Transverse colon (tissue), 4 donors: Measurements from ENCODE around the gene ACSM5.

Experiments
- POLR2A ChIP-seq: fragments of 450-650 bp; IDR thresholded peaks from one replicate; pipeline ENCODE4 v1.6.1; 2016; ENCODE audit warnings: antibody characterized with exemption, mild to moderate bottlenecking, moderate library complexity
- POLR2AphosphoS5 ChIP-seq, 3 donors: sonication (generic); formaldehyde crosslinking; IDR thresholded peaks; one replicate each; pipeline ENCODE4 v1.6.1; 2016; ENCODE audit warnings: antibody characterized with exemption in 3 of 3
- TF ChIP-seq, protein P1 (sequence below), 5 experiments: fragments of 200-600 bp in 3 of 5; fragments of 450-650 bp in 2 of 5; sonication (generic) in 3 of 5; IDR thresholded peaks; 1 replicate in 2 of 5; 2 replicates in 3 of 5; pipeline ENCODE4 v1.5.1; 2016 to 2017; ENCODE audit warnings: antibody characterized with exemption in 5 of 5, inconsistent platforms in 3 of 5, mild to moderate bottlenecking in 2 of 5, moderate library complexity in 1 of 5

DNA sequence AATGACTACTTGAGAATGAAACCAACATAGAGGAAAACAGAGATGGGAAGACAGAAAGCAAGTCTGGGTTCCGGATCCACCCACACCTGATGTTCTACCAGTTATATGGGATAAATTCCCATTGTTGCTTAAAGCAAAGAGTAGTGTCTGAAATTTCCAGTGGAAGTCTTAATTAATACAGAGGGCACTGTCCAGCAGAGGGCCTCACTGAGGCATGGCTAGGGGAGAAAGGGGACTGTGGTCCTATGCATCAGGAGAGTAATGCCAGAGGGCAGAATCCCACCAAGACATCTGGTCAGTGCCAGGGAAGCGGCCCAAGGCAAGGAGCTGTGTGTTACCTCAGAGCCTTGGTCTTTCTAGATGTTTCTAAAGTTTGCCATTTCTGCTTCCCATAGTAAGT lies 49.3 kb upstream of the ACSM5 start:
- TF ChIP-seq POLR2A = no peak
- TF ChIP-seq, protein P1, sequence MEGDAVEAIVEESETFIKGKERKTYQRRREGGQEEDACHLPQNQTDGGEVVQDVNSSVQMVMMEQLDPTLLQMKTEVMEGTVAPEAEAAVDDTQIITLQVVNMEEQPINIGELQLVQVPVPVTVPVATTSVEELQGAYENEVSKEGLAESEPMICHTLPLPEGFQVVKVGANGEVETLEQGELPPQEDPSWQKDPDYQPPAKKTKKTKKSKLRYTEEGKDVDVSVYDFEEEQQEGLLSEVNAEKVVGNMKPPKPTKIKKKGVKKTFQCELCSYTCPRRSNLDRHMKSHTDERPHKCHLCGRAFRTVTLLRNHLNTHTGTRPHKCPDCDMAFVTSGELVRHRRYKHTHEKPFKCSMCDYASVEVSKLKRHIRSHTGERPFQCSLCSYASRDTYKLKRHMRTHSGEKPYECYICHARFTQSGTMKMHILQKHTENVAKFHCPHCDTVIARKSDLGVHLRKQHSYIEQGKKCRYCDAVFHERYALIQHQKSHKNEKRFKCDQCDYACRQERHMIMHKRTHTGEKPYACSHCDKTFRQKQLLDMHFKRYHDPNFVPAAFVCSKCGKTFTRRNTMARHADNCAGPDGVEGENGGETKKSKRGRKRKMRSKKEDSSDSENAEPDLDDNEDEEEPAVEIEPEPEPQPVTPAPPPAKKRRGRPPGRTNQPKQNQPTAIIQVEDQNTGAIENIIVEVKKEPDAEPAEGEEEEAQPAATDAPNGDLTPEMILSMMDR (IDR thresholded peaks at IDR 0.05) = no peak
- TF ChIP-seq POLR2AphosphoS5 (IDR thresholded peaks at IDR 0.05) = no peak
